T47D (cell line): ENCODE measurements around the gene GREM2.

Experiments used
- DNase-seq, 2 experiments: peaks; one replicate each; pipeline versions ENCODE4 v3.0.0 to v3.0.0-alpha.2; 2011 to 2012; ENCODE audit warnings: low read depth in 1 of 2, low spot score in 1 of 2
- JUND ChIP-seq: IDR thresholded peaks from 2 replicates; pipeline ENCODE4 v1.6.1; 2012; ENCODE audit warnings: low read depth
- in situ Hi-C: cut with HindIII; loops from 2 replicates; pipeline ENCODE4 v1.10.0; 2016; ENCODE audit warnings: low sequenced_read_pairs, low pct_unique_long_range_greater_than_20kb

Gene GREM2

DNA sequence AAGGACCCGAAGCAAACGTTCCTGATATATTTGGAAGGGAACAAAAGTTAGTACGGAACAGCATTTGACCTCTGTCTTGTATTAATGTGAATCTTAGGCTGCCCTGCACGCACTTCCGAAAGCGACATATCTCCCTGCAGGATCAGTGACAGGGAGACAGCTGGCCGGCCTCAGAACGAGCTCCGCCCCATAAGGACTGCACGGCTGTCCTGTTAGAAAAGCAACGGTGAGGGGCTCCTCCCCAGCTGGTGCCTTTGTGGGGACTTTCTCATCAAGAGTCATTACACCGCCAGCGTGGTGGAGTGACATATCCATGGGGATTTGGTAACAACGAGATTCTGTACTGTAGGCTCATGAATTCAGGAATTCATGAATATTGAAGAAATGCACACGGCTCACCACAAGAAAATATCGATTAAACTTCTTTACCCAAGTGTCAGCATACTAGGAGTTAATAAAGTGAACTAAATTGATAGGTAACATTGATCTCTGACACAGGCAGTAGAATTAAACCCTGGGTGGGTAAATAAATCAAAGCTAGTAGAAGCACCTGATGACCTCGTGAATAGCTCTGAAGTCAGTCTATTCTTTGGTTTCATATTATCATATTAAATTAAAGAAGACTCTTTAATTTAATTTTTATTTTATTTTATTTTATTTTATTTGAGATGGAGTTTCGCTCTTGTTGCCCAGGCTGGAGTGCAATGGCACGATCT, 8.1 kb upstream of the GREM2 start:
- DNase-seq = no peak
- no peak for TF ChIP-seq JUND
- in situ Hi-C loops = no loop called here

DNA sequence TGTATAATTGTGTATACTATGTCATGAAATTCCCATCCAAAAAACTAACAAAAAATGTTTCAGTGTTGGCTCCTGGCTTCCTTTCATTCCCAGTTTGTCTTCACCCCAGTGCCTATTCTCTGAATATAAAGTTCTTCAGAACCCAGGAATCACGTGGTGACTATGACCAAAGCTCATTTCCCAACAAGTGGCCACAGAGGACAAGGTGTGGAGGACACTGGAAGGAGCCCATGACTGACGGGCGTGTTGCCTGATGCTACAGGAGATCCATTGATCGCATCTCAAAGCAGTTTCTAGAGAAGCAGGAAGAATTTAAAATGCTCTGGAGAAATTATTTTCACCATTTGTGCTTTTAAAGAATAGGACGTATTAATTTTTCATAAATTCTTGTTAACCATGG, 7.4 kb upstream of the GREM2 start:
- in situ Hi-C loops = no loop called here
- no peak for TF ChIP-seq JUND

GRCh38 chr1:240618946-240619345, 7.0 kb upstream of the GREM2 start:
- in situ Hi-C loops = no loop called here
- TF ChIP-seq JUND = no peak
- no peak for DNase-seq

More for the DNA sequence above, 7.4 kb upstream of the GREM2 start:
- no peak for DNase-seq

DNA sequence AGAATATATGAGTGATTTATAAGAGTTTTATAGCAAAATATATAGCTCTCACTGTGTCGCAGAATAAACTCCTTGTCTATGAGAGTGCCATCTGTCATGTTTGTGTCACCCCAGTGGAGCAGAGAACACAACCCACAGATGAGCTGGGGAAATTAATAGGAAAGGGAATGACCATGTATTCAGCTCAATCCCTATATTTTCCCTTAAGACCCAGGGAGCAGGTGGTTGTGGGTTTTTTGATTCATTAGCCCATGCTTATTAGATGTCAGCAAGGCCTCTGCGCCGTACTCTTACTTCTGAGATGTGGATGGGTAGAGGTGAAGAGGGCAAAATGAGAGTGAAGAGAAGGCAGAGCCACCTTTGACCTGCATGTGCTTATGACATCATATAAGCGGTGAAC, 4.1 kb upstream of the GREM2 start:
- in situ Hi-C loops = no loop called here
- no peak for TF ChIP-seq JUND
- DNase-seq = no peak

- TF ChIP-seq JUND = no peak
- no peak for DNase-seq
- in situ Hi-C loops = no loop called here
Measured at GRCh38 chr1:240613356-240614142, 1.6 kb upstream of the GREM2 start.

DNA sequence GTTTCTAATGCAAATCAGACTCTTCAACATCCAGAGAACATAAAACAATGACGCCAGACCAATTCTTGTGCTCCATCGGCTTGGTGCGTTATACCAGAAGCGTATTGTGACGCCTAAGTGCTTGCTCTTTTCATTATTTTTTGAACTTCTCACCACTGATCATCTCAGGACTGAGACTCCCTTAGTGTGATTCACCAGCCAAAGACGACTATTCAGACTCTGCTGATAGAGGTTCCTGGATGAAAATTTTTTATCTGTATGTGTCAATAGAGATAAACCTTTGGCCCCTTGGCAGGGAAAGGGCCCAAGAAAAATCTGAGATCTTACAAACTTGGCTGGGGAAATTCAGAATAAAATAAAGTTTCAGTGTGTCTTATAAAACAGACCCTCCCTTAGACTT, 856 bp upstream of the GREM2 start:
- no peak for DNase-seq
- no peak for TF ChIP-seq JUND
- in situ Hi-C loops = no loop called here

- in situ Hi-C loops = no loop called here
- TF ChIP-seq JUND = no peak
- no peak for DNase-seq
Measured at GRCh38 chr1:240611228-240611618, 732 bp downstream of the GREM2 start.

GRCh38 chr1:240610636-240611035, 1.3 kb downstream of the GREM2 start:
- in situ Hi-C loops = no loop called here
- no peak for TF ChIP-seq JUND

GRCh38 chr1:240609527-240610060, 2.4 kb downstream of the GREM2 start:
- in situ Hi-C loops = no loop called here
- TF ChIP-seq JUND = no peak
- no peak for DNase-seq

More at GRCh38 chr1:240610636-240611035, 1.3 kb downstream of the GREM2 start:
- no peak for DNase-seq

GRCh38 chr1:240608707-240609106, 3.2 kb downstream of the GREM2 start:
- DNase-seq = peak in 1 of 2 experiments; percentile 75
- in situ Hi-C loops = no loop called here
- TF ChIP-seq JUND = no peak

DNA sequence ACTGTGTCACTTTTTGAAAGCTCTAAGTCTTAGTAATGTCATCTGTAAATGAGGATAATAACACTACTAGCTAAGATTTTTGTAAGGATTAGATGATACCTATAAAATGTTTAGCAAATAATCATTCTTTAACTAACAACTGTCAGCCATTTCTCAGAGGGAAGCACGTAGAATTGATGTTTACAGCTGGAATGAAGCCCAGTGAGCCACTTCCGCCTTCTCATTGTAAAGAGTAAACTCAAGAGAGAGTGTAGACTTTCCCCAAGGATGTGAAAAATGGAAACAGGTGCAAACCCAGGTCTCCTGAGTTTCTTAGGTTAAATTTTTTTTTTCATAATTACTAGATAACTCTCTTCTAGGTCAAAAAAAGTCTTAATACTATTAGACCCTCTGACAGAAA, 4.9 kb downstream of the GREM2 start:
- in situ Hi-C loops = no loop called here
- TF ChIP-seq JUND = no peak
- DNase-seq = peak in 1 of 2 experiments; percentile 76

DNA sequence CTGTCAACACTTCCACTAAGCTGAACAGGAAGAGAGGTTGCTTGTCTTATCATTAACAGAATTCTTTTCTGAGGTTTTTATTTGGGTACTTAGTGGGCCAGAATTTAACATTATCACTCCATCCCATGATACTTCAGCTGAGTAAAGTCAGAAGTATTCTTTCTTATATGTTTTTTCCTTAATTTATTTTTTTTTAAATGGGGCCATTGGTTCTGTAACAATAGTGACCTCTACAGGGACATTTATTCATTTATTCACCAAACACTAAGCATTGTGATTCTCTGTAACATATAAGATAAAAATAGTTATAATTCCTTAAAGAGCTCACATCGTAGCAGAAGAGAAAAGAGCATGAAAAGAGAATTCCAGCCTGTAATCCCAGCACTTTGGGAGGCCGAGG, 9.8 kb downstream of the GREM2 start:
- in situ Hi-C loops = no loop called here
- TF ChIP-seq JUND = no peak
- DNase-seq = no peak

DNA sequence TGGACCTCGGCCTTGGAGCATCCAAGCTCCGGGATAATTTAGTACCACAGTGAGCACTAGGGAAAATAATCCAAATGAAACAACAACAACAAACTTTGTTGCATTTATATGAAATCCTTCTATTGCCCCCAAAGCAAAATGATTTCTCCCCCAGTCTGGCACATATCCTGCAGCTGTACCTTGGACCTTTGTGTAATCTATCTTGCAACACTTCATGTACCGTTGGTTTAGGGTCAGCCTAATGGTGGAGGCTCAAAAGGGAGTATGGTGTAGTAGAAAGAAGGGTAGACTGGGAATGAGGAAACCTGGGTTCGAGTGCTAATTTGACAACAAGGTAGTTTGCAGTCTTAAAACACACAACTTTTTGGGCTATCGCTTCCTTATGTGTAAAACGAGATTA, 12.1 kb downstream of the GREM2 start:
- in situ Hi-C loops = no loop called here
- no peak for DNase-seq
- TF ChIP-seq JUND = no peak
